Brain microvascular endothelial cell (primary cell): ENCODE data around the gene SH3BP2.
A peak's percentile ranks its signal among the peaks of the same experiment; 100 is the strongest.

Source experiments
- DNase-seq: peaks from one replicate; pipeline ENCODE4 v3.0.0-alpha.2; 2020
- H3K27ac ChIP-seq: fragments of 250-450 bp; sonication (Bioruptor Pico); 2 replicates; pipeline ENCODE4 v1.5.1; 2020; ENCODE audit warnings: mild to moderate bottlenecking, moderate library complexity
- H3K27me3 ChIP-seq: fragments of 250-450 bp; sonication (Bioruptor Pico); replicated peaks from 2 replicates; pipeline ENCODE4 v1.5.1; 2020; ENCODE audit warnings: mild to moderate bottlenecking
- H3K36me3 ChIP-seq: fragments of 250-450 bp; sonication (Bioruptor Pico); replicated peaks from 2 replicates; pipeline ENCODE4 v1.5.1; 2020; ENCODE audit warnings: mild to moderate bottlenecking
- H3K4me3 ChIP-seq: 2 replicates; pipeline ENCODE4 v1.5.1; 2011; ENCODE audit warnings: low read depth, mild to moderate bottlenecking, control low read depth, low read length, moderate library complexity
- CTCF ChIP-seq: IDR thresholded peaks from 2 replicates; pipeline ENCODE4 v1.5.1; 2011; ENCODE audit warnings: low read depth, mild to moderate bottlenecking, moderate library complexity, low read length, control low read depth, inconsistent platforms; ENCODE audit errors: missing control alignments
- in situ Hi-C: cut with HindIII; loops from 2 replicates; pipeline ENCODE4 v1.10.0; 2017; ENCODE audit warnings: low sequenced_read_pairs, low pct_ligation_motif_present

Gene SH3BP2

GRCh38 chr4:2859514-2859913, 66.6 kb downstream of the SH3BP2 start:
- Histone ChIP-seq H3K27me3 (no peaks in the 10 kb centered on the region), H3K27ac (no peak overlapping the region)

GRCh38 chr4:2860391-2861348, 67.8 kb downstream of the SH3BP2 start:
- TF ChIP-seq CTCF = no peak
- DNase-seq = peak; percentile 26
- Histone ChIP-seq H3K27me3 (no peaks in the 10 kb centered on the region), H3K4me3 (no peak overlapping the region), H3K36me3 (no peaks in the 10 kb centered on the region), H3K27ac (peak overlapping the region; percentile 41)
- in situ Hi-C loops = no loop called here

More at GRCh38 chr4:2859514-2859913, 66.6 kb downstream of the SH3BP2 start:
- H3K4me3 ChIP-seq = no peak overlapping the region
- no peak for DNase-seq
- in situ Hi-C loops = no loop called here
- H3K36me3 ChIP-seq = peaks cover 4% of the 10 kb centered on the region
- TF ChIP-seq CTCF = no peak

GRCh38 chr4:2861631-2862436, 68.9 kb downstream of the SH3BP2 start:
- in situ Hi-C loops = no loop called here
- no peak overlapping the region for H3K4me3 ChIP-seq
- no peak for TF ChIP-seq CTCF

GRCh38 chr4:2862528-2862927, 69.6 kb downstream of the SH3BP2 start:
- in situ Hi-C loops = no loop called here
- no peaks in the 10 kb centered on the region for H3K36me3 ChIP-seq
- H3K27me3 ChIP-seq = no peaks in the 10 kb centered on the region
- H3K27ac ChIP-seq = no peak overlapping the region
- no peak for TF ChIP-seq CTCF
- DNase-seq = peak; percentile 23
- no peak overlapping the region for H3K4me3 ChIP-seq

More at GRCh38 chr4:2861631-2862436, 68.9 kb downstream of the SH3BP2 start:
- no peaks in the 10 kb centered on the region for H3K27me3 ChIP-seq
- DNase-seq = no peak
- peak overlapping the region; percentile 41 for H3K27ac ChIP-seq
- no peaks in the 10 kb centered on the region for H3K36me3 ChIP-seq

- Histone ChIP-seq H3K4me3 (no peak overlapping the region), H3K27me3 (no peaks in the 10 kb centered on the region), H3K36me3 (no peaks in the 10 kb centered on the region), H3K27ac (no peak overlapping the region)
- TF ChIP-seq CTCF = no peak
- in situ Hi-C loops = no loop called here
- DNase-seq = no peak
Observed at GRCh38 chr4:2863649-2864048, 70.8 kb downstream of the SH3BP2 start.
